HL-60 (cell line): ENCODE data around the gene NMUR1.
"Not testable (repeated sequence)": the region's sequence is repeated elsewhere in the genome, so short reads cannot be mapped to it uniquely, and the experiment has no call there.

Experiments used
- POLR2AphosphoS5 ChIP-seq: IDR thresholded peaks from 2 replicates; pipeline ENCODE4 v1.6.1; 2012; ENCODE audit warnings: low read depth
- TF ChIP-seq, protein P1 (sequence below): IDR thresholded peaks from one replicate; pipeline ENCODE4 v1.5.1; 2011; ENCODE audit warnings: low read length, control low read depth, inconsistent platforms; ENCODE audit not compliant: insufficient read depth
- TF ChIP-seq, protein P2 (sequence below): IDR thresholded peaks from 2 replicates; pipeline ENCODE4 v1.6.1; 2012; ENCODE audit warnings: low read depth; ENCODE audit not compliant: insufficient replicate concordance

DNA sequence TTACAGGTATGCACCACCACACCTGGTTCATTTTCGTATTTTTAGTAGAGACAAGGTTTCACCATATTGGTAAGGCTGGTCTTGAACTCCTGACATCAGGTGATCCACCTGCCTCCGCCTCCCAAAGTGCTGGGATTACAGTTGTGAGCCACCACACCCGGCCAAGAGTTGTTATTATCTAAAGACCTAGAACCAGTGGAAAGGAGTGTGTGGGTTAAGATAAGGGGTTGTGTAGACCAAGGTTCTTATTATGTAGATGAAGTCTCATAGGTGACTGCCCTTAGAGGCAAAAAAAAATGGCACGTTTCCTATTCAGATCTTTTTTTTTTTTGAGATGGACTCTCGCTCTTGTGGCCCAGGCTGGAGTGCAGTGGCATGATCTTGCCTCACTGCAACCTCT is 40.7 kb upstream of the NMUR1 start:
- TF ChIP-seq, protein P1, sequence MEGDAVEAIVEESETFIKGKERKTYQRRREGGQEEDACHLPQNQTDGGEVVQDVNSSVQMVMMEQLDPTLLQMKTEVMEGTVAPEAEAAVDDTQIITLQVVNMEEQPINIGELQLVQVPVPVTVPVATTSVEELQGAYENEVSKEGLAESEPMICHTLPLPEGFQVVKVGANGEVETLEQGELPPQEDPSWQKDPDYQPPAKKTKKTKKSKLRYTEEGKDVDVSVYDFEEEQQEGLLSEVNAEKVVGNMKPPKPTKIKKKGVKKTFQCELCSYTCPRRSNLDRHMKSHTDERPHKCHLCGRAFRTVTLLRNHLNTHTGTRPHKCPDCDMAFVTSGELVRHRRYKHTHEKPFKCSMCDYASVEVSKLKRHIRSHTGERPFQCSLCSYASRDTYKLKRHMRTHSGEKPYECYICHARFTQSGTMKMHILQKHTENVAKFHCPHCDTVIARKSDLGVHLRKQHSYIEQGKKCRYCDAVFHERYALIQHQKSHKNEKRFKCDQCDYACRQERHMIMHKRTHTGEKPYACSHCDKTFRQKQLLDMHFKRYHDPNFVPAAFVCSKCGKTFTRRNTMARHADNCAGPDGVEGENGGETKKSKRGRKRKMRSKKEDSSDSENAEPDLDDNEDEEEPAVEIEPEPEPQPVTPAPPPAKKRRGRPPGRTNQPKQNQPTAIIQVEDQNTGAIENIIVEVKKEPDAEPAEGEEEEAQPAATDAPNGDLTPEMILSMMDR = not testable (repeated sequence)
- not testable (repeated sequence) for TF ChIP-seq POLR2AphosphoS5
- TF ChIP-seq, protein P2, sequence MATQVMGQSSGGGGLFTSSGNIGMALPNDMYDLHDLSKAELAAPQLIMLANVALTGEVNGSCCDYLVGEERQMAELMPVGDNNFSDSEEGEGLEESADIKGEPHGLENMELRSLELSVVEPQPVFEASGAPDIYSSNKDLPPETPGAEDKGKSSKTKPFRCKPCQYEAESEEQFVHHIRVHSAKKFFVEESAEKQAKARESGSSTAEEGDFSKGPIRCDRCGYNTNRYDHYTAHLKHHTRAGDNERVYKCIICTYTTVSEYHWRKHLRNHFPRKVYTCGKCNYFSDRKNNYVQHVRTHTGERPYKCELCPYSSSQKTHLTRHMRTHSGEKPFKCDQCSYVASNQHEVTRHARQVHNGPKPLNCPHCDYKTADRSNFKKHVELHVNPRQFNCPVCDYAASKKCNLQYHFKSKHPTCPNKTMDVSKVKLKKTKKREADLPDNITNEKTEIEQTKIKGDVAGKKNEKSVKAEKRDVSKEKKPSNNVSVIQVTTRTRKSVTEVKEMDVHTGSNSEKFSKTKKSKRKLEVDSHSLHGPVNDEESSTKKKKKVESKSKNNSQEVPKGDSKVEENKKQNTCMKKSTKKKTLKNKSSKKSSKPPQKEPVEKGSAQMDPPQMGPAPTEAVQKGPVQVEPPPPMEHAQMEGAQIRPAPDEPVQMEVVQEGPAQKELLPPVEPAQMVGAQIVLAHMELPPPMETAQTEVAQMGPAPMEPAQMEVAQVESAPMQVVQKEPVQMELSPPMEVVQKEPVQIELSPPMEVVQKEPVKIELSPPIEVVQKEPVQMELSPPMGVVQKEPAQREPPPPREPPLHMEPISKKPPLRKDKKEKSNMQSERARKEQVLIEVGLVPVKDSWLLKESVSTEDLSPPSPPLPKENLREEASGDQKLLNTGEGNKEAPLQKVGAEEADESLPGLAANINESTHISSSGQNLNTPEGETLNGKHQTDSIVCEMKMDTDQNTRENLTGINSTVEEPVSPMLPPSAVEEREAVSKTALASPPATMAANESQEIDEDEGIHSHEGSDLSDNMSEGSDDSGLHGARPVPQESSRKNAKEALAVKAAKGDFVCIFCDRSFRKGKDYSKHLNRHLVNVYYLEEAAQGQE = not testable (repeated sequence)
